Effector memory CD4-positive, alpha-beta T cell (primary cell): ENCODE data around the gene CALML4.
"Not testable (repeated sequence)": the region's sequence is repeated elsewhere in the genome, so short reads cannot be mapped to it uniquely, and the experiment has no call there.

Experiments
- DNase-seq, 3 donors: peaks; one replicate each; pipeline ENCODE4 v3.0.0-alpha.2; 2020
- H3K27ac ChIP-seq: 2 replicates; pipeline ENCODE4 v1.7.0; 2013; ENCODE audit warnings: mild to moderate bottlenecking, low read length, moderate library complexity; ENCODE audit not compliant: insufficient read depth, poor library complexity, severe bottlenecking
- H3K27me3 ChIP-seq: replicated peaks from 2 replicates; pipeline ENCODE4 v1.7.0; 2013; ENCODE audit warnings: mild to moderate bottlenecking, low read length; ENCODE audit not compliant: insufficient read depth, control insufficient read depth, poor library complexity, severe bottlenecking
- H3K36me3 ChIP-seq: 2 replicates; pipeline ENCODE4 v1.7.0; 2013; ENCODE audit warnings: mild to moderate bottlenecking, low read length, moderate library complexity; ENCODE audit not compliant: control insufficient read depth, insufficient read depth
- H3K4me1 ChIP-seq: 2 replicates; pipeline ENCODE4 v1.7.0; 2013; ENCODE audit warnings: low read length, mild to moderate bottlenecking; ENCODE audit not compliant: control insufficient read depth, insufficient read depth, poor library complexity, severe bottlenecking
- H3K4me3 ChIP-seq: 2 replicates; pipeline ENCODE4 v1.7.0; 2013; ENCODE audit warnings: low read length, low read depth, mild to moderate bottlenecking; ENCODE audit not compliant: insufficient read depth, poor library complexity, severe bottlenecking
- H3K9me3 ChIP-seq: 2 replicates; pipeline ENCODE4 v1.7.0; 2013; ENCODE audit warnings: mild to moderate bottlenecking, low read length, moderate library complexity; ENCODE audit not compliant: control insufficient read depth

CALML4 gene

GRCh38 chr15:68224546-68225250 is 19.6 kb upstream of the CALML4 start:
- no peak overlapping the region for H3K4me3 ChIP-seq
- no peaks in the 10 kb centered on the region for H3K36me3 ChIP-seq
- no peak for DNase-seq
- H3K4me1 ChIP-seq: peaks cover 10% of the 10 kb centered on the region
- H3K27me3 ChIP-seq: no peaks in the 10 kb centered on the region
- H3K9me3 ChIP-seq: no peaks in the 10 kb centered on the region
- H3K27ac ChIP-seq: no peak overlapping the region

GRCh38 chr15:68224108-68224507 is 19.0 kb upstream of the CALML4 start:
- Histone ChIP-seq H3K36me3 (no peaks in the 10 kb centered on the region), H3K27me3 (no peaks in the 10 kb centered on the region), H3K9me3 (no peaks in the 10 kb centered on the region), H3K4me3 (no peak overlapping the region), H3K4me1 (peaks cover 10% of the 10 kb centered on the region), H3K27ac (no peak overlapping the region)
- DNase-seq: no peak

- Histone ChIP-seq H3K4me1 (peaks cover 4% of the 10 kb centered on the region), H3K9me3 (no peaks in the 10 kb centered on the region), H3K27me3 (no peaks in the 10 kb centered on the region), H3K4me3 (no peak overlapping the region), H3K27ac (no peak overlapping the region), H3K36me3 (no peaks in the 10 kb centered on the region)
- DNase-seq: no peak
These were observed 18.0 kb upstream of the CALML4 start for GRCh38 chr15:68223171-68223570.

- H3K27ac ChIP-seq, H3K4me1 ChIP-seq, H3K27me3 ChIP-seq, DNase-seq, H3K36me3 ChIP-seq, H3K4me3 ChIP-seq, H3K9me3 ChIP-seq: not testable (repeated sequence)
These were observed 17.3 kb upstream of the CALML4 start for GRCh38 chr15:68222432-68222743.

GRCh38 chr15:68221530-68222431 is 16.6 kb upstream of the CALML4 start:
- H3K4me1 ChIP-seq, H3K27me3 ChIP-seq, DNase-seq, H3K9me3 ChIP-seq, H3K27ac ChIP-seq, H3K4me3 ChIP-seq, H3K36me3 ChIP-seq: not testable (repeated sequence)

GRCh38 chr15:68220967-68221366 is 15.8 kb upstream of the CALML4 start:
- H3K9me3 ChIP-seq: no peaks in the 10 kb centered on the region
- H3K27ac ChIP-seq: no peak overlapping the region
- DNase-seq: no peak
- H3K27me3 ChIP-seq: no peaks in the 10 kb centered on the region
- no peaks in the 10 kb centered on the region for H3K4me1 ChIP-seq
- H3K4me3 ChIP-seq: no peak overlapping the region
- H3K36me3 ChIP-seq: no peaks in the 10 kb centered on the region

GRCh38 chr15:68220489-68220888 is 15.4 kb upstream of the CALML4 start:
- DNase-seq: no peak
- Histone ChIP-seq H3K4me3 (no peak overlapping the region), H3K27me3 (no peaks in the 10 kb centered on the region), H3K9me3 (no peaks in the 10 kb centered on the region), H3K4me1 (no peaks in the 10 kb centered on the region), H3K27ac (no peak overlapping the region), H3K36me3 (no peaks in the 10 kb centered on the region)

- Histone ChIP-seq H3K4me3 (no peak overlapping the region), H3K36me3 (no peaks in the 10 kb centered on the region), H3K27ac (no peak overlapping the region), H3K27me3 (no peaks in the 10 kb centered on the region), H3K9me3 (no peaks in the 10 kb centered on the region), H3K4me1 (no peaks in the 10 kb centered on the region)
- no peak for DNase-seq
These were observed 14.0 kb upstream of the CALML4 start for GRCh38 chr15:68218847-68219798.

- DNase-seq: no peak
- no peak overlapping the region for H3K27ac ChIP-seq
- no peaks in the 10 kb centered on the region for H3K27me3 ChIP-seq
- H3K9me3 ChIP-seq: no peaks in the 10 kb centered on the region
- no peaks in the 10 kb centered on the region for H3K36me3 ChIP-seq
- no peak overlapping the region for H3K4me3 ChIP-seq
- no peaks in the 10 kb centered on the region for H3K4me1 ChIP-seq
These were observed 13.2 kb upstream of the CALML4 start for GRCh38 chr15:68218331-68218730.
